WTC11 (cell line): ENCODE results near the gene KCNK16.

Source experiments
- AFF4 ChIP-seq: sonication (generic); formaldehyde crosslinking; IDR thresholded peaks from 2 replicates; pipeline ENCODE4 v1.8.1; 2023; ENCODE audit warnings: mild to moderate bottlenecking, missing genetic modification reagents, borderline replicate concordance
- ATF2 ChIP-seq: sonication (generic); formaldehyde crosslinking; IDR thresholded peaks from 2 replicates; pipeline ENCODE4 v1.8.1; 2022; ENCODE audit warnings: low read depth, missing genetic modification reagents, borderline replicate concordance
- CTCF ChIP-seq: fragments of 200-600 bp; IDR thresholded peaks from 2 replicates; pipeline ENCODE4 v1.8.0; 2022; ENCODE audit warnings: antibody characterized with exemption
- EMX1 ChIP-seq: fragments of 250-450 bp; sonication (Bioruptor Pico); IDR thresholded peaks from 2 replicates; pipeline ENCODE4 v1.8.0; 2021; ENCODE audit warnings: mild to moderate bottlenecking
- ESRRA ChIP-seq: sonication (generic); formaldehyde crosslinking; IDR thresholded peaks from 2 replicates; pipeline ENCODE4 v1.8.1; 2022; ENCODE audit warnings: mild to moderate bottlenecking, missing genetic modification reagents, borderline replicate concordance
- ETV6 ChIP-seq: sonication (generic); formaldehyde crosslinking; IDR thresholded peaks from 2 replicates; pipeline ENCODE4 v1.8.1; 2022; ENCODE audit warnings: mild to moderate bottlenecking, missing genetic modification reagents
- FOXJ3 ChIP-seq: sonication (generic); formaldehyde crosslinking; IDR thresholded peaks from 2 replicates; pipeline ENCODE4 v1.9.0; 2021; ENCODE audit warnings: missing genetic modification reagents, mild to moderate bottlenecking, borderline replicate concordance
- HMGXB4 ChIP-seq: sonication (generic); formaldehyde crosslinking; IDR thresholded peaks from 2 replicates; pipeline ENCODE4 v1.8.1; 2023; ENCODE audit warnings: mild to moderate bottlenecking, moderate library complexity, missing genetic modification reagents
- MLX ChIP-seq: sonication (generic); formaldehyde crosslinking; IDR thresholded peaks from 2 replicates; pipeline ENCODE4 v1.8.1; 2023; ENCODE audit warnings: mild to moderate bottlenecking, missing genetic modification reagents, moderate library complexity
- NFYB ChIP-seq: sonication (generic); formaldehyde crosslinking; conservative IDR thresholded peaks from 2 replicates; pipeline ENCODE4 v1.8.0; 2022; ENCODE audit warnings: low read depth, missing genetic modification reagents
- USF2 ChIP-seq: sonication (generic); formaldehyde crosslinking; IDR thresholded peaks from 2 replicates; pipeline ENCODE4 v1.8.1; 2023; ENCODE audit warnings: mild to moderate bottlenecking, missing genetic modification reagents, moderate library complexity

GRCh38 chr6:39330057-39330456, 7.6 kb upstream of the KCNK16 start:
- TF ChIP-seq AFF4 (CRISPR knock-in tag) = no peak
- no peak for TF ChIP-seq USF2
- TF ChIP-seq EMX1 (CRISPR knock-in tag) = no peak
- no peak for TF ChIP-seq ETV6 (CRISPR knock-in tag)
- TF ChIP-seq NFYB (CRISPR knock-in tag) = no peak
- no peak for TF ChIP-seq ATF2 (CRISPR knock-in tag)
- no peak for TF ChIP-seq CTCF
- no peak for TF ChIP-seq MLX (CRISPR knock-in tag)
- no peak for TF ChIP-seq ESRRA
- TF ChIP-seq HMGXB4 = no peak
- no peak for TF ChIP-seq FOXJ3 (CRISPR knock-in tag)
